ENCODE measurements around the gene PM20D1.

Gene PM20D1

GRCh38 chr1:205805082-205805711, 44.7 kb downstream of the PM20D1 start:
- in situ Hi-C loops (cut with MboI; ENCODE audit: low sequenced_read_pairs) = no loop called here
- Histone ChIP-seq H3K36me3 (replicated peaks) (peaks cover 17% of the 10 kb centered on the region), H3K4me3 (no peak overlapping the region)

GRCh38 chr1:205804605-205805004, 45.3 kb downstream of the PM20D1 start:
- Histone ChIP-seq H3K27me3 (ENCODE audit: low read depth) (no peaks in the 10 kb centered on the region), H3K4me1 (no peaks in the 10 kb centered on the region; the same call in 1 of the 2 replicates), H3K9me3 (no peaks in the 10 kb centered on the region), H3K4me3 (no peak overlapping the region), H3K36me3 (replicated peaks) (peaks cover 11% of the 10 kb centered on the region)
- in situ Hi-C loops (cut with MboI; ENCODE audit: low sequenced_read_pairs) = no loop called here
- DNase-seq (ENCODE audit: low spot score in 2 of 2) = no peak

More at GRCh38 chr1:205805082-205805711, 44.7 kb downstream of the PM20D1 start:
- no peaks in the 10 kb centered on the region; the same call in 1 of the 2 replicates for H3K4me1 ChIP-seq
- H3K9me3 ChIP-seq = no peaks in the 10 kb centered on the region
- DNase-seq (ENCODE audit: low spot score in 2 of 2) = no peak
- no peaks in the 10 kb centered on the region for H3K27me3 ChIP-seq (ENCODE audit: low read depth)

GRCh38 chr1:205803986-205804385, 45.9 kb downstream of the PM20D1 start:
- Histone ChIP-seq H3K4me1 (no peaks in the 10 kb centered on the region), H3K9me3 (no peaks in the 10 kb centered on the region), H3K4me3 (no peak overlapping the region), H3K27me3 (ENCODE audit: low read depth) (no peaks in the 10 kb centered on the region), H3K36me3 (replicated peaks) (peaks cover 7% of the 10 kb centered on the region; the same call in 1 of the 2 replicates)
- in situ Hi-C loops (cut with MboI; ENCODE audit: low sequenced_read_pairs) = no loop called here
- no peak for DNase-seq (ENCODE audit: low spot score in 2 of 2)

GRCh38 chr1:205802060-205802459, 47.9 kb downstream of the PM20D1 start:
- no peaks in the 10 kb centered on the region for H3K4me1 ChIP-seq
- DNase-seq (ENCODE audit: low spot score in 2 of 2) = no peak
- H3K4me3 ChIP-seq = no peak overlapping the region
- H3K27me3 ChIP-seq (ENCODE audit: low read depth) = no peaks in the 10 kb centered on the region
- H3K36me3 ChIP-seq (replicated peaks) = peaks cover 8% of the 10 kb centered on the region
- in situ Hi-C loops (cut with MboI; ENCODE audit: low sequenced_read_pairs) = no loop called here
- H3K9me3 ChIP-seq = no peaks in the 10 kb centered on the region

- Histone ChIP-seq H3K9me3 (no peaks in the 10 kb centered on the region), H3K4me1 (no peaks in the 10 kb centered on the region), H3K27me3 (ENCODE audit: low read depth) (no peaks in the 10 kb centered on the region), H3K4me3 (no peak overlapping the region), H3K36me3 (replicated peaks) (peaks cover 16% of the 10 kb centered on the region)
- in situ Hi-C loops (cut with MboI; ENCODE audit: low sequenced_read_pairs) = no loop called here
- DNase-seq (ENCODE audit: low spot score in 2 of 2) = no peak
Measured at GRCh38 chr1:205800981-205801703, 48.8 kb downstream of the PM20D1 start.

- Histone ChIP-seq H3K4me1 (no peaks in the 10 kb centered on the region), H3K36me3 (replicated peaks) (peaks cover 18% of the 10 kb centered on the region), H3K4me3 (no peak overlapping the region), H3K9me3 (no peaks in the 10 kb centered on the region), H3K27me3 (ENCODE audit: low read depth) (no peaks in the 10 kb centered on the region)
- in situ Hi-C loops (cut with MboI; ENCODE audit: low sequenced_read_pairs) = no loop called here
- no peak for DNase-seq (ENCODE audit: low spot score in 2 of 2)
Measured at GRCh38 chr1:205800427-205800826, 49.5 kb downstream of the PM20D1 start.

- no peaks in the 10 kb centered on the region for H3K4me1 ChIP-seq
- no peaks in the 10 kb centered on the region for H3K27me3 ChIP-seq (ENCODE audit: low read depth)
- H3K36me3 ChIP-seq (replicated peaks) = peaks cover 30% of the 10 kb centered on the region
- no peaks in the 10 kb centered on the region for H3K9me3 ChIP-seq
- in situ Hi-C loops (cut with MboI; ENCODE audit: low sequenced_read_pairs) = loop anchor here (10.0 kb wide), 2 partner anchors 186 to 306 kb away; no protein-coding TSS in a partner anchor
- no peak overlapping the region for H3K4me3 ChIP-seq
- DNase-seq (ENCODE audit: low spot score in 2 of 2) = no peak
Measured at GRCh38 chr1:205798577-205798976, 51.4 kb downstream of the PM20D1 start.

GRCh38 chr1:205797168-205797567, 52.8 kb downstream of the PM20D1 start:
- peaks cover 34% of the 10 kb centered on the region for H3K36me3 ChIP-seq (replicated peaks)

GRCh38 chr1:205794011-205794730, 55.8 kb downstream of the PM20D1 start:
- Histone ChIP-seq H3K4me3 (no peak overlapping the region), H3K36me3 (replicated peaks) (peaks cover 50% of the 10 kb centered on the region), H3K4me1 (no peaks in the 10 kb centered on the region), H3K27me3 (ENCODE audit: low read depth) (no peaks in the 10 kb centered on the region), H3K9me3 (no peaks in the 10 kb centered on the region)
- in situ Hi-C loops (cut with MboI; ENCODE audit: low sequenced_read_pairs) = loop anchor here (5.0 to 10.0 kb wide), 3 partner anchors 118 to 311 kb away; no protein-coding TSS in a partner anchor
- no peak for DNase-seq (ENCODE audit: low spot score in 2 of 2)

More at GRCh38 chr1:205797168-205797567, 52.8 kb downstream of the PM20D1 start:
- Histone ChIP-seq H3K4me3 (no peak overlapping the region), H3K27me3 (ENCODE audit: low read depth) (no peaks in the 10 kb centered on the region), H3K4me1 (no peaks in the 10 kb centered on the region), H3K9me3 (no peaks in the 10 kb centered on the region)
- in situ Hi-C loops (cut with MboI; ENCODE audit: low sequenced_read_pairs) = loop anchor here (10.0 kb wide), 2 partner anchors 188 to 308 kb away; no protein-coding TSS in a partner anchor
- no peak for DNase-seq (ENCODE audit: low spot score in 2 of 2)

- H3K27me3 ChIP-seq (ENCODE audit: low read depth) = no peaks in the 10 kb centered on the region
- DNase-seq (ENCODE audit: low spot score in 2 of 2) = no peak
- peaks cover 47% of the 10 kb centered on the region for H3K36me3 ChIP-seq (replicated peaks)
- H3K4me1 ChIP-seq = no peaks in the 10 kb centered on the region
- no peak overlapping the region for H3K4me3 ChIP-seq
- no peaks in the 10 kb centered on the region for H3K9me3 ChIP-seq
- in situ Hi-C loops (cut with MboI; ENCODE audit: low sequenced_read_pairs) = loop anchor here (5.0 to 10.0 kb wide), 3 partner anchors 119 to 312 kb away; no protein-coding TSS in a partner anchor
Measured at GRCh38 chr1:205792961-205793673, 56.8 kb downstream of the PM20D1 start.

GRCh38 chr1:205792481-205792881, 57.5 kb downstream of the PM20D1 start:
- H3K4me1 ChIP-seq = no peaks in the 10 kb centered on the region
- peaks cover 47% of the 10 kb centered on the region for H3K36me3 ChIP-seq (replicated peaks)
- in situ Hi-C loops (cut with MboI; ENCODE audit: low sequenced_read_pairs) = loop anchor here (5.0 to 10.0 kb wide), 3 partner anchors 120 to 312 kb away; no protein-coding TSS in a partner anchor
- DNase-seq (ENCODE audit: low spot score in 2 of 2) = no peak
- H3K4me3 ChIP-seq = no peak overlapping the region
- no peaks in the 10 kb centered on the region for H3K27me3 ChIP-seq (ENCODE audit: low read depth)
- H3K9me3 ChIP-seq = no peaks in the 10 kb centered on the region

GRCh38 chr1:205791568-205792180, 58.3 kb downstream of the PM20D1 start:
- no peaks in the 10 kb centered on the region for H3K4me1 ChIP-seq
- in situ Hi-C loops (cut with MboI; ENCODE audit: low sequenced_read_pairs) = loop anchor here (5.0 to 10.0 kb wide), 3 partner anchors 121 to 313 kb away; no protein-coding TSS in a partner anchor
- no peaks in the 10 kb centered on the region for H3K27me3 ChIP-seq (ENCODE audit: low read depth)
- peaks cover 40% of the 10 kb centered on the region for H3K36me3 ChIP-seq (replicated peaks)
- peak; percentile 39 to 79 for DNase-seq (ENCODE audit: low spot score in 2 of 2)
- H3K4me3 ChIP-seq = no peak overlapping the region
- H3K9me3 ChIP-seq = no peaks in the 10 kb centered on the region

Measured in HAP-1 (cell line).